WTC11 (cell line): Measurements from ENCODE around the gene ACP5. TPM values are rescaled to one million over a fixed set of nuclear protein-coding genes. Genes with fewer than 3 reads are reported as not detected.

Source experiments
- AFF4 ChIP-seq: sonication (generic); formaldehyde crosslinking; IDR thresholded peaks from 2 replicates; pipeline ENCODE4 v1.8.1; 2023; ENCODE audit warnings: mild to moderate bottlenecking, missing genetic modification reagents, borderline replicate concordance
- AR ChIP-seq: fragments of 250-450 bp; sonication (Bioruptor Pico); IDR thresholded peaks from 2 replicates; pipeline ENCODE4 v1.9.0; 2021; ENCODE audit warnings: mild to moderate bottlenecking
- ATF3 ChIP-seq: sonication (generic); formaldehyde crosslinking; conservative IDR thresholded peaks from 2 replicates; pipeline ENCODE4 v1.8.1; 2022; ENCODE audit warnings: mild to moderate bottlenecking, missing genetic modification reagents
- E2F5 ChIP-seq: sonication (generic); formaldehyde crosslinking; IDR thresholded peaks from 2 replicates; pipeline ENCODE4 v1.8.1; 2022; ENCODE audit warnings: mild to moderate bottlenecking, moderate library complexity, missing genetic modification reagents
- GRHL2 ChIP-seq: fragments of 250-450 bp; sonication (Bioruptor Pico); IDR thresholded peaks from 2 replicates; pipeline ENCODE4 v1.8.0; 2022; ENCODE audit warnings: mild to moderate bottlenecking, moderate library complexity; ENCODE audit not compliant: insufficient replicate concordance, severe bottlenecking
- HMGA2 ChIP-seq: fragments of 250-450 bp; sonication (Bioruptor Pico); IDR thresholded peaks from 2 replicates; pipeline ENCODE4 v1.4.0; 2021; ENCODE audit warnings: mild to moderate bottlenecking, moderate library complexity
- HMGXB4 ChIP-seq: sonication (generic); formaldehyde crosslinking; IDR thresholded peaks from 2 replicates; pipeline ENCODE4 v1.8.1; 2023; ENCODE audit warnings: mild to moderate bottlenecking, moderate library complexity, missing genetic modification reagents
- IRF1 ChIP-seq: sonication (generic); formaldehyde crosslinking; IDR thresholded peaks from 2 replicates; pipeline ENCODE4 v1.8.0; 2023; ENCODE audit warnings: missing genetic modification reagents
- JAZF1 ChIP-seq: fragments of 250-450 bp; sonication (Bioruptor Pico); IDR thresholded peaks from 2 replicates; pipeline ENCODE4 v1.9.0; 2021; ENCODE audit warnings: moderate library complexity, mild to moderate bottlenecking, inconsistent platforms
- KAT7 ChIP-seq: sonication (generic); formaldehyde crosslinking; IDR thresholded peaks from 2 replicates; pipeline ENCODE4 v1.8.1; 2023; ENCODE audit warnings: missing genetic modification reagents, mild to moderate bottlenecking, borderline replicate concordance
- MLX ChIP-seq: sonication (generic); formaldehyde crosslinking; IDR thresholded peaks from 2 replicates; pipeline ENCODE4 v1.8.1; 2023; ENCODE audit warnings: mild to moderate bottlenecking, missing genetic modification reagents, moderate library complexity
- NFATC4 ChIP-seq: fragments of 250-450 bp; sonication (Bioruptor Pico); IDR thresholded peaks from 2 replicates; pipeline ENCODE4 v1.9.0; 2021; ENCODE audit warnings: mild to moderate bottlenecking
- NFE2L1 ChIP-seq: sonication (generic); formaldehyde crosslinking; IDR thresholded peaks from 2 replicates; pipeline ENCODE4 v1.8.1; 2023; ENCODE audit warnings: missing genetic modification reagents
- NR2C2 ChIP-seq: sonication (generic); formaldehyde crosslinking; IDR thresholded peaks from 2 replicates; pipeline ENCODE4 v1.8.0; 2022; ENCODE audit warnings: mild to moderate bottlenecking, missing genetic modification reagents
- SMAD3 ChIP-seq: sonication (generic); formaldehyde crosslinking; IDR thresholded peaks from 2 replicates; pipeline ENCODE4 v1.8.0; 2022; ENCODE audit warnings: missing genetic modification reagents, mild to moderate bottlenecking, borderline replicate concordance
- SP1 ChIP-seq: sonication (generic); formaldehyde crosslinking; conservative IDR thresholded peaks from 2 replicates; pipeline ENCODE4 v1.8.1; 2022; ENCODE audit warnings: missing genetic modification reagents
- TEAD1 ChIP-seq: sonication (generic); formaldehyde crosslinking; IDR thresholded peaks from 2 replicates; pipeline ENCODE4 v1.8.0; 2022; ENCODE audit warnings: mild to moderate bottlenecking, missing genetic modification reagents
- ZBTB21 ChIP-seq: sonication (generic); formaldehyde crosslinking; IDR thresholded peaks from 2 replicates; pipeline ENCODE4 v1.8.1; 2023; ENCODE audit warnings: mild to moderate bottlenecking, missing genetic modification reagents, borderline replicate concordance
- ZNF138 ChIP-seq: sonication (generic); formaldehyde crosslinking; conservative IDR thresholded peaks from 2 replicates; pipeline ENCODE4 v1.8.1; 2022; ENCODE audit warnings: mild to moderate bottlenecking, moderate library complexity, missing genetic modification reagents
- ZNF263 ChIP-seq: sonication (generic); formaldehyde crosslinking; IDR thresholded peaks from 2 replicates; pipeline ENCODE4 v1.8.1; 2022; ENCODE audit warnings: low read depth, mild to moderate bottlenecking, moderate library complexity, missing genetic modification reagents
- ZNF416 ChIP-seq: fragments of 250-450 bp; sonication (Bioruptor Pico); IDR thresholded peaks from 2 replicates; pipeline ENCODE4 v1.9.0; 2021; ENCODE audit warnings: mild to moderate bottlenecking, inconsistent platforms
- ZNF532 ChIP-seq: fragments of 250-450 bp; sonication (Bioruptor Pico); IDR thresholded peaks from 2 replicates; pipeline ENCODE4 v1.9.0; 2021; ENCODE audit warnings: mild to moderate bottlenecking, borderline replicate concordance
- total RNA-seq: library from RNA; stranded (reverse); gene quantifications from 3 replicates; pipeline ENCODE4 v1.2.3, GENCODE V29; 2021

Gene ACP5
- total RNA-seq, 1 experiment from 2014 or later: 8.6 TPM

GRCh38 chr19:11597202-11598102 is 20.0 kb upstream of the ACP5 start, which contains the start of gene ZNF627 (continued):
- TF ChIP-seq ZBTB21 (peak; percentile 47; the same call in 1 of the 2 replicates), ZNF416 (0 out of 2 replicates have a peak, but pooled peaks have one; percentile 46), ATF3 (CRISPR knock-in tag) (no peak), HMGXB4 (CRISPR knock-in tag) (peak; percentile 92), IRF1 (no peak), JAZF1 (CRISPR knock-in tag) (no peak), AR (CRISPR knock-in tag) (0 out of 2 replicates have a peak, but pooled peaks have one; percentile 28), TEAD1 (CRISPR knock-in tag) (peak; percentile 87; the same call in 1 of the 2 replicates), KAT7 (CRISPR knock-in tag) (no peak), MLX (CRISPR knock-in tag) (no peak), NFATC4 (0 out of 2 replicates have a peak, but pooled peaks have one; percentile 49), NFE2L1 (CRISPR knock-in tag) (no peak), ZNF532 (CRISPR knock-in tag) (no peak), ZNF263 (CRISPR knock-in tag) (no peak), SMAD3 (CRISPR knock-in tag) (peak; percentile 38; the same call in 1 of the 2 replicates), SP1 (CRISPR knock-in tag) (peak; percentile 82), E2F5 (CRISPR knock-in tag) (peak; percentile 43; the same call in 1 of the 2 replicates), ZNF138 (CRISPR knock-in tag) (no peak), HMGA2 (CRISPR knock-in tag) (peak; percentile 16; the same call in 1 of the 2 replicates), GRHL2 (no peak), NR2C2 (CRISPR knock-in tag) (no peak), AFF4 (CRISPR knock-in tag) (no peak)
